Endothelial cell of umbilical vein (primary cell): Measurements from ENCODE around the gene GPNMB. TPM values are rescaled to one million over a fixed set of nuclear protein-coding genes. Genes with fewer than 3 reads are reported as not detected.

Experiments used
- BruUV-seq: library from RNA; stranded (reverse); fragments of 400-500 nt; replicated peaks from 2 replicates; lab custom pipeline; 2021; lab: Mats Ljungman, UMichigan
- CTCF ChIA-PET: fragments of 300-600, 350-600 bp; sonication (Branson Sonifier 250); formaldehyde crosslinking; loops from one replicate; lab custom pipeline; 2021; ENCODE audit warnings: antibody characterized with exemption, inconsistent platforms; lab: Charles Lee
- POLR2A ChIA-PET: fragments of 300-600, 350-600 bp; sonication (Branson Sonifier 250); formaldehyde crosslinking; loops from one replicate; lab custom pipeline; 2021; ENCODE audit warnings: antibody characterized with exemption, inconsistent platforms; lab: Charles Lee
- DNase-seq: peaks from one replicate; pipeline ENCODE4 v3.0.0-alpha.2; 2011; ENCODE audit warnings: low read depth, low spot score
- FAIRE-seq: peaks from 2 replicates; lab custom pipeline; 2011; peaks lifted over from hg19 to GRCh38; lab: Jason Lieb, UNC
- H2AFZ ChIP-seq: 2 replicates; pipeline ENCODE4 v1.6.0; 2012; ENCODE audit warnings: low read depth, low read length, control low read depth, inconsistent platforms
- H3K27ac ChIP-seq: 2 replicates; pipeline ENCODE4 v1.5.1; 2011; ENCODE audit warnings: low read depth, mild to moderate bottlenecking, control low read depth, low read length, moderate library complexity; ENCODE audit not compliant: insufficient read depth
- H3K27me3 ChIP-seq, 2 experiments: 2 replicates each; pipeline versions ENCODE4 v1.6.0 to v1.6.1; 2011; ENCODE audit warnings: low read length in 2 of 2, mixed read lengths in 1 of 2; ENCODE audit not compliant: control insufficient read depth in 2 of 2, insufficient read depth in 2 of 2
- H3K36me3 ChIP-seq, 2 experiments: 2 replicates in 1 of 2; 3 replicates in 1 of 2; pipeline ENCODE4 v1.5.1; 2011; ENCODE audit warnings: low read length in 2 of 2, mild to moderate bottlenecking in 1 of 2, moderate library complexity in 1 of 2; ENCODE audit not compliant: control insufficient read depth in 2 of 2, insufficient read depth in 2 of 2; ENCODE audit errors: extremely low read depth in 1 of 2
- H3K4me1 ChIP-seq: 3 replicates; pipeline ENCODE4 v1.5.1; 2011; ENCODE audit warnings: mild to moderate bottlenecking, low read length; ENCODE audit not compliant: control insufficient read depth, insufficient read depth; ENCODE audit errors: extremely low read depth
- H3K4me2 ChIP-seq: 2 replicates; pipeline ENCODE4 v1.6.1; 2011; ENCODE audit warnings: low read length, control low read depth, mixed read lengths; ENCODE audit not compliant: insufficient read depth
- H3K4me3 ChIP-seq, 3 experiments: fragments of 200-600 bp in 1 of 3; sonication (generic), shearing (Covaris generic) in 1 of 3; replicated peaks in 1 of 3; 2 replicates each; pipeline ENCODE4 v1.5.1; 2011 to 2016; ENCODE audit warnings: control low read depth in 3 of 3, low read length in 3 of 3, mild to moderate bottlenecking in 2 of 3, inconsistent platforms in 1 of 3, low read depth in 1 of 3, moderate library complexity in 1 of 3; ENCODE audit not compliant: insufficient read depth in 1 of 3
- H3K79me2 ChIP-seq: 2 replicates; pipeline ENCODE4 v1.6.0; 2012; ENCODE audit warnings: low read length, inconsistent platforms; ENCODE audit not compliant: control insufficient read depth, insufficient read depth
- H3K9ac ChIP-seq: replicated peaks from 2 replicates; pipeline ENCODE3; 2011; ENCODE audit warnings: low read length, control low read depth; ENCODE audit not compliant: insufficient read depth; ENCODE audit errors: extremely low read depth
- H3K9me1 ChIP-seq: replicated peaks from 3 replicates; pipeline ENCODE4 v1.6.0; 2011; ENCODE audit warnings: mild to moderate bottlenecking, low read length; ENCODE audit not compliant: control insufficient read depth, insufficient read depth; ENCODE audit errors: extremely low read depth
- H3K9me3 ChIP-seq: replicated peaks from 2 replicates; pipeline ENCODE4 v1.5.1; 2012; ENCODE audit warnings: low read length, inconsistent platforms; ENCODE audit not compliant: control insufficient read depth, insufficient read depth
- H4K20me1 ChIP-seq: replicated peaks from 2 replicates; pipeline ENCODE3; 2011; ENCODE audit warnings: mild to moderate bottlenecking, low read length; ENCODE audit not compliant: control insufficient read depth, insufficient read depth; ENCODE audit errors: extremely low read depth
- EZH2 ChIP-seq: IDR thresholded peaks from 2 replicates; pipeline ENCODE4 v1.6.1; 2012; ENCODE audit warnings: borderline replicate concordance, low read depth, mild to moderate bottlenecking, moderate library complexity, low read length, inconsistent platforms; ENCODE audit not compliant: severe bottlenecking
- FOS ChIP-seq: IDR thresholded peaks from 2 replicates; pipeline ENCODE4 v1.6.1; 2011; ENCODE audit warnings: mild to moderate bottlenecking, low read length, moderate library complexity, borderline replicate concordance; ENCODE audit not compliant: insufficient read depth
- GATA2 ChIP-seq: IDR thresholded peaks from 2 replicates; pipeline ENCODE4 v1.7.0; 2011; ENCODE audit warnings: low read depth, mild to moderate bottlenecking, moderate library complexity, mixed read lengths, low read length; ENCODE audit not compliant: insufficient read length, insufficient read depth
- JUN ChIP-seq: IDR thresholded peaks from 2 replicates; pipeline ENCODE4 v1.6.1; 2011; ENCODE audit warnings: borderline replicate concordance, low read depth; ENCODE audit not compliant: insufficient read length, insufficient read depth
- MAX ChIP-seq: IDR thresholded peaks from 2 replicates; pipeline ENCODE4 v1.6.1; 2011; ENCODE audit not compliant: insufficient read depth, insufficient read length
- MYC ChIP-seq: IDR thresholded peaks from one replicate; pipeline ENCODE4 v1.6.1; 2011; ENCODE audit warnings: mild to moderate bottlenecking, low read depth, low read length
- POLR2A ChIP-seq: IDR thresholded peaks from 2 replicates; pipeline ENCODE4 v1.6.1; 2012; ENCODE audit warnings: low read depth, mild to moderate bottlenecking, control low read depth, low read length
- POLR2AphosphoS5 ChIP-seq: IDR thresholded peaks from 2 replicates; pipeline ENCODE4 v1.6.1; 2012; ENCODE audit warnings: low read depth, mild to moderate bottlenecking, control low read depth, low read length, moderate library complexity; ENCODE audit not compliant: insufficient read depth
- dilution Hi-C: fragments of 300-500 bp; cut with MboI; formaldehyde crosslinking; loops from one replicate; pipeline ENCODE4 v1.15.0; 2019; ENCODE audit warnings: low sequenced_read_pairs; ENCODE audit not compliant: extremely low pct_ligation_motif_present
- intact Hi-C: fragments of 100-400 bp; cut with micrococcal nuclease; formaldehyde crosslinking; loops from one replicate; pipeline ENCODE4 v1.10.0; 2022
- polyA plus RNA-seq, 4 experiments: library from polyadenylated mRNA; depleted of rRNA in 3 of 4; stranded (reverse) in 3 of 4; unstranded in 1 of 4; fragments of >200 nt; gene quantifications; 2 replicates each; pipeline versions ENCODE4 v1.2.1 to v1.2.3, GENCODE V29; 2011 to 2012; ENCODE audit warnings: missing spikeins in 1 of 4
- total RNA-seq: library from RNA; stranded (reverse); gene quantifications from 2 replicates; pipeline ENCODE4 v1.2.3, GENCODE V29; 2021
- TF ChIP-seq, protein P1 (sequence below), 2 donors: IDR thresholded peaks; 1 replicate in 1 of 2; 2 replicates in 1 of 2; pipeline ENCODE4 v1.5.1; 2011; ENCODE audit warnings: low read length in 2 of 2, mild to moderate bottlenecking in 2 of 2, moderate library complexity in 2 of 2, control low read depth in 1 of 2, inconsistent platforms in 1 of 2, low read depth in 1 of 2; ENCODE audit not compliant: insufficient read depth in 1 of 2; ENCODE audit errors: extremely low read depth in 1 of 2

GPNMB gene
- total and polyA plus RNA-seq, 2 donors (not counting 3 experiments of a cell fraction or from before 2014, with no cell fraction given), result 0.29 to 0.33 TPM

DNA sequence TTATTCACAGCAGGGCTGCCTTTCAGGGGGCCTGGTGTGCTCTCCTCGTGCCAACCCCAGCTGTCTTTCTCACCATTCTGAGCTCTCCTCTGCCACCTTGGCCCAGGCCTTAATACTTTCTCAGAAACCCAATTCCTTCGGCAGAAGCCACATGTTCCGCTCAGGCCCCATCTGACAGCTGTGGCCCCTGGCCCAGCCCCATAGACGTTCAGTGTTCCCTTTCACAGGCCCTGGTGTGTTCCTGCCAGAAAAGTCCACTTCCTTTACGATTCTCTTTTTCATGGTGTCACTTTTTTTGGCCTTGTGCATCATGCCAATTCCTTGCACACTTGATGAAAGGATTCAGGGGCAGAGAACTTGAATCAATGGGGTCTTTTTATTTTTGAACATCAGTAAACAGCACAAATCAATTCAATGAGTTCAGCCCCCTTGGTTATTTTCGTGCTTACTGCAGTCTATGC, 15.9 kb upstream of the GPNMB start:
- dilution Hi-C loops, result no loop called here

More for the DNA sequence above, 15.9 kb upstream of the GPNMB start:
- no peak overlapping the region for H3K4me2 ChIP-seq
- no peaks in the 10 kb centered on the region for H4K20me1 ChIP-seq
- H3K4me1 ChIP-seq, result no peaks in the 10 kb centered on the region
- H3K79me2 ChIP-seq, result no peaks in the 10 kb centered on the region
- no peak overlapping the region for H3K9ac ChIP-seq
- H3K36me3 ChIP-seq, result no peaks in the 10 kb centered on the region
- no peaks in the 10 kb centered on the region for H3K9me3 ChIP-seq
- no TSS peak for BruUV-seq
- intact Hi-C loops, result no loop called here
- ChIA-PET CTCF (interaction anchor here (1.1 kb wide), 1 partner anchor 10 kb away, joined by 3 read pairs; no protein-coding TSS in a partner anchor), POLR2A (no interaction called here)
- H3K4me3 ChIP-seq, result no peak overlapping the region
- no peak overlapping the region for H3K27ac ChIP-seq
- TF ChIP-seq JUN (no peak), POLR2A (no peak), GATA2 (no peak), MYC (no peak), FOS (no peak), EZH2 (no peak), POLR2AphosphoS5 (no peak), MAX (no peak)
- TF ChIP-seq, protein P1, sequence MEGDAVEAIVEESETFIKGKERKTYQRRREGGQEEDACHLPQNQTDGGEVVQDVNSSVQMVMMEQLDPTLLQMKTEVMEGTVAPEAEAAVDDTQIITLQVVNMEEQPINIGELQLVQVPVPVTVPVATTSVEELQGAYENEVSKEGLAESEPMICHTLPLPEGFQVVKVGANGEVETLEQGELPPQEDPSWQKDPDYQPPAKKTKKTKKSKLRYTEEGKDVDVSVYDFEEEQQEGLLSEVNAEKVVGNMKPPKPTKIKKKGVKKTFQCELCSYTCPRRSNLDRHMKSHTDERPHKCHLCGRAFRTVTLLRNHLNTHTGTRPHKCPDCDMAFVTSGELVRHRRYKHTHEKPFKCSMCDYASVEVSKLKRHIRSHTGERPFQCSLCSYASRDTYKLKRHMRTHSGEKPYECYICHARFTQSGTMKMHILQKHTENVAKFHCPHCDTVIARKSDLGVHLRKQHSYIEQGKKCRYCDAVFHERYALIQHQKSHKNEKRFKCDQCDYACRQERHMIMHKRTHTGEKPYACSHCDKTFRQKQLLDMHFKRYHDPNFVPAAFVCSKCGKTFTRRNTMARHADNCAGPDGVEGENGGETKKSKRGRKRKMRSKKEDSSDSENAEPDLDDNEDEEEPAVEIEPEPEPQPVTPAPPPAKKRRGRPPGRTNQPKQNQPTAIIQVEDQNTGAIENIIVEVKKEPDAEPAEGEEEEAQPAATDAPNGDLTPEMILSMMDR (IDR thresholded peaks at IDR 0.05; ENCODE audit: extremely low read depth in 1 of 2, insufficient read depth in 1 of 2, low read depth in 1 of 2, low read length in 2 of 2), result no peak
- no peak overlapping the region for H2AFZ ChIP-seq
- DNase-seq, result no peak
- no peak for FAIRE-seq
- H3K27me3 ChIP-seq, result peaks cover 0 to 2% of the 10 kb centered on the region in 2 experiments
- no peaks in the 10 kb centered on the region for H3K9me1 ChIP-seq
